Keratinocyte (primary cell): ENCODE measurements around the gene SZRD1.

Experiments
- CTCF ChIP-seq, 3 experiments: IDR thresholded peaks in 1 of 3; conservative IDR thresholded peaks in 1 of 3; optimal IDR thresholded peaks in 1 of 3; 2 replicates in 2 of 3; 3 replicates in 1 of 3; pipeline versions ENCODE3 to v1.5.1; 2011; ENCODE audit warnings: low read length in 3 of 3, mild to moderate bottlenecking in 3 of 3, moderate library complexity in 2 of 3, control low read depth in 1 of 3, inconsistent platforms in 1 of 3; ENCODE audit not compliant: insufficient read depth in 2 of 3; ENCODE audit errors: extremely low read depth in 1 of 3
- EZH2 ChIP-seq: IDR thresholded peaks from one replicate; pipeline ENCODE4 v1.6.1; 2012; ENCODE audit warnings: inconsistent platforms, mild to moderate bottlenecking, low read length, moderate library complexity

GRCh38 chr1:16418823-16419425 lies 51.9 kb downstream of the SZRD1 start:
- TF ChIP-seq CTCF (optimal IDR thresholded peaks at IDR 0.05 in 1 of 3, IDR thresholded peaks at IDR 0.05 in 1 of 3, conservative IDR thresholded peaks at IDR 0.05 in 1 of 3; ENCODE audit: extremely low read depth in 1 of 3, insufficient read depth in 2 of 3, low read length in 3 of 3) (no peak), EZH2 (no peak)
